Skeletal muscle tissue (tissue), 4 donors: ENCODE measurements around the gene TSPAN11. TPM values are rescaled to one million over a fixed set of nuclear protein-coding genes. Genes with fewer than 3 reads are reported as not detected.

Source experiments
- H3K27ac ChIP-seq: one replicate; pipeline ENCODE4 v1.7.0; 2013; ENCODE audit warnings: mild to moderate bottlenecking, low read depth, low read length, inconsistent platforms
- H3K27me3 ChIP-seq, 3 donors: one replicate each; pipeline ENCODE4 v1.7.0; 2013; ENCODE audit warnings: low read length in 3 of 3; ENCODE audit not compliant: control insufficient read depth in 3 of 3, insufficient read depth in 3 of 3
- H3K36me3 ChIP-seq, 3 donors: one replicate each; pipeline ENCODE4 v1.7.0; 2013; ENCODE audit warnings: low read length in 3 of 3; ENCODE audit not compliant: control insufficient read depth in 3 of 3, insufficient read depth in 3 of 3
- H3K4me1 ChIP-seq, 3 donors: one replicate each; pipeline ENCODE4 v1.7.0; 2013; ENCODE audit warnings: low read length in 3 of 3, mild to moderate bottlenecking in 3 of 3; ENCODE audit not compliant: control insufficient read depth in 3 of 3, insufficient read depth in 3 of 3
- H3K4me3 ChIP-seq, 3 donors: one replicate each; pipeline ENCODE4 v1.7.0; 2013; ENCODE audit warnings: low read length in 3 of 3
- H3K9ac ChIP-seq, 3 donors: one replicate each; pipeline ENCODE4 v1.7.0; 2013; ENCODE audit warnings: low read length in 3 of 3, mild to moderate bottlenecking in 3 of 3, moderate library complexity in 2 of 3, low read depth in 1 of 3
- H3K9me3 ChIP-seq, 3 donors: one replicate each; pipeline ENCODE4 v1.7.0; 2013; ENCODE audit warnings: low read length in 3 of 3; ENCODE audit not compliant: control insufficient read depth in 3 of 3
- total RNA-seq: library from RNA; depleted of rRNA; stranded (reverse); fragments of >200 nt; gene quantifications from one replicate; pipeline ENCODE4 v1.2.3, GENCODE V29; 2014
- donor health status: Osteomylitis.

Gene TSPAN11
- total RNA-seq, 1 donor from 2014 or later = 7.3 TPM

- H3K27ac ChIP-seq = no peak overlapping the region
- no peak overlapping the region for H3K9ac ChIP-seq
- H3K9me3 ChIP-seq = no peaks in the 10 kb centered on the region
Observed at GRCh38 chr12:30965613-30965985, 39.1 kb downstream of the TSPAN11 start.

GRCh38 chr12:30967026-30967425, 40.5 kb downstream of the TSPAN11 start:
- Histone ChIP-seq H3K36me3 (no peaks in the 10 kb centered on the region), H3K4me3 (no peak overlapping the region), H3K9me3 (no peaks in the 10 kb centered on the region), H3K4me1 (peaks cover 16 to 23% (median 18%) of the 10 kb centered on the region in 3 donors), H3K27ac (no peak overlapping the region), H3K9ac (no peak overlapping the region), H3K27me3 (peaks cover 0 to 6% (median 2%) of the 10 kb centered on the region in 3 donors)

More at GRCh38 chr12:30965613-30965985, 39.1 kb downstream of the TSPAN11 start:
- Histone ChIP-seq H3K36me3 (no peaks in the 10 kb centered on the region), H3K4me3 (no peak overlapping the region), H3K4me1 (peaks cover 9 to 17% (median 11%) of the 10 kb centered on the region in 3 donors), H3K27me3 (peaks cover 0 to 3% (median 2%) of the 10 kb centered on the region in 3 donors)

- H3K9me3 ChIP-seq = no peaks in the 10 kb centered on the region
- H3K27ac ChIP-seq = no peak overlapping the region
- no peak overlapping the region for H3K4me3 ChIP-seq
- no peaks in the 10 kb centered on the region for H3K36me3 ChIP-seq
- H3K27me3 ChIP-seq = peaks cover 0 to 10% (median 3%) of the 10 kb centered on the region in 3 donors
- H3K4me1 ChIP-seq = peaks cover 16 to 23% (median 18%) of the 10 kb centered on the region in 3 donors
- H3K9ac ChIP-seq = no peak overlapping the region
Observed at GRCh38 chr12:30968211-30968610, 41.7 kb downstream of the TSPAN11 start.

GRCh38 chr12:30969006-30969405, 42.5 kb downstream of the TSPAN11 start:
- Histone ChIP-seq H3K9ac (no peak overlapping the region), H3K9me3 (no peaks in the 10 kb centered on the region), H3K27ac (no peak overlapping the region), H3K36me3 (no peaks in the 10 kb centered on the region), H3K4me1 (peaks cover 16 to 23% (median 18%) of the 10 kb centered on the region in 3 donors), H3K27me3 (peaks cover 0 to 14% (median 8%) of the 10 kb centered on the region in 3 donors), H3K4me3 (no peak overlapping the region)

- peaks cover 16 to 23% (median 18%) of the 10 kb centered on the region in 3 donors for H3K4me1 ChIP-seq
- H3K27me3 ChIP-seq = peaks cover 4 to 19% (median 11%) of the 10 kb centered on the region in 3 donors
- no peak overlapping the region for H3K27ac ChIP-seq
Observed at GRCh38 chr12:30969606-30970395, 43.3 kb downstream of the TSPAN11 start.

GRCh38 chr12:30970559-30971197, 44.1 kb downstream of the TSPAN11 start:
- Histone ChIP-seq H3K9ac (no peak overlapping the region), H3K9me3 (no peaks in the 10 kb centered on the region), H3K27me3 (peaks cover 4 to 24% (median 18%) of the 10 kb centered on the region in 3 donors), H3K27ac (no peak overlapping the region), H3K4me3 (peak overlapping the region in 1 of 3 donors; percentile 20), H3K36me3 (no peaks in the 10 kb centered on the region), H3K4me1 (peaks cover 16 to 23% (median 18%) of the 10 kb centered on the region in 3 donors)

More at GRCh38 chr12:30969606-30970395, 43.3 kb downstream of the TSPAN11 start:
- Histone ChIP-seq H3K9me3 (no peaks in the 10 kb centered on the region), H3K9ac (no peak overlapping the region), H3K36me3 (no peaks in the 10 kb centered on the region), H3K4me3 (no peak overlapping the region)

GRCh38 chr12:30972035-30972434, 45.5 kb downstream of the TSPAN11 start:
- Histone ChIP-seq H3K27ac (no peak overlapping the region), H3K27me3 (peaks cover 4 to 28% (median 19%) of the 10 kb centered on the region in 3 donors), H3K9me3 (no peaks in the 10 kb centered on the region), H3K4me1 (peaks cover 16 to 23% (median 18%) of the 10 kb centered on the region in 3 donors), H3K9ac (no peak overlapping the region), H3K36me3 (no peaks in the 10 kb centered on the region), H3K4me3 (no peak overlapping the region)

GRCh38 chr12:30973175-30973574, 46.6 kb downstream of the TSPAN11 start:
- peaks cover 4 to 38% (median 20%) of the 10 kb centered on the region in 3 donors for H3K27me3 ChIP-seq
- no peak overlapping the region for H3K9ac ChIP-seq
- no peaks in the 10 kb centered on the region for H3K9me3 ChIP-seq
- H3K27ac ChIP-seq = no peak overlapping the region
- no peak overlapping the region for H3K4me3 ChIP-seq
- no peaks in the 10 kb centered on the region for H3K36me3 ChIP-seq
- peaks cover 15 to 18% (median 16%) of the 10 kb centered on the region in 3 donors for H3K4me1 ChIP-seq

- no peak overlapping the region for H3K9ac ChIP-seq
- peaks cover 15 to 21% (median 16%) of the 10 kb centered on the region in 3 donors for H3K4me1 ChIP-seq
- no peak overlapping the region for H3K4me3 ChIP-seq
- no peak overlapping the region for H3K27ac ChIP-seq
- H3K36me3 ChIP-seq = no peaks in the 10 kb centered on the region
- H3K9me3 ChIP-seq = no peaks in the 10 kb centered on the region
- peaks cover 4 to 40% (median 22%) of the 10 kb centered on the region in 3 donors for H3K27me3 ChIP-seq
Observed at GRCh38 chr12:30973830-30974229, 47.3 kb downstream of the TSPAN11 start.
